K562 (cell line): Measurements from ENCODE around the gene TMEM92. TPM values are rescaled to one million over a fixed set of nuclear protein-coding genes. Genes with fewer than 3 reads are reported as not detected.

Source experiments
- ATAC-seq: fragments of 200-7000 bp; cut with Tn5 transposase; 3 replicates; pipeline ENCODE4 v1.9.1; 2020; ENCODE audit warnings: moderate library complexity
- BruUV-seq: library from RNA; stranded (reverse); fragments of 400-500 nt; replicated peaks from 2 replicates; lab custom pipeline; 2021; lab: Mats Ljungman, UMichigan
- CTCF ChIA-PET: fragments of 300-600 bp; formaldehyde crosslinking; extraction: SDS; loops from one replicate; lab custom pipeline; 2021; ENCODE audit warnings: low intra/inter-chr PET ratio; lab: Yijun Ruan, JAX
- POLR2A ChIA-PET: fragments of 300-600, 350-650 bp; sonication (Branson Sonifier 250); formaldehyde crosslinking; extraction: SDS; loops from one replicate; lab custom pipeline; 2021; ENCODE audit warnings: antibody characterized with exemption, inconsistent platforms; lab: Yijun Ruan, JAX
- DNase-seq, 4 experiments: peaks; one replicate each; pipeline versions ENCODE4 v3.0.0 to v3.0.0-alpha.2; 2011 to 2018; ENCODE audit warnings: low spot score in 3 of 4, mixed read lengths in 3 of 4; ENCODE audit errors: extremely low read depth in 1 of 4
- FAIRE-seq: peaks from 2 replicates; lab custom pipeline; 2011; peaks lifted over from hg19 to GRCh38; lab: Jason Lieb, UNC
- H2AFZ ChIP-seq: 2 replicates; pipeline ENCODE4 v1.6.0; 2011; ENCODE audit warnings: low read depth, low read length, control low read depth, inconsistent platforms
- H3K27ac ChIP-seq: fragments of 200-600 bp; 3 replicates; pipeline ENCODE4 v1.8.0; 2011; ENCODE audit warnings: low read depth, mild to moderate bottlenecking, control low read depth, inconsistent platforms, low read length, moderate library complexity, mixed read lengths; ENCODE audit errors: extremely low read depth
- H3K27me3 ChIP-seq, 2 experiments: fragments of 300-600 bp in 1 of 2; 2 replicates in 1 of 2; 3 replicates in 1 of 2; pipeline versions ENCODE4 v1.6.0 to v1.8.0; 2011; ENCODE audit warnings: inconsistent platforms in 2 of 2, low read length in 2 of 2, mild to moderate bottlenecking in 1 of 2, mixed read lengths in 1 of 2, moderate library complexity in 1 of 2; ENCODE audit not compliant: control insufficient read depth in 2 of 2, insufficient read depth in 2 of 2
- H3K36me3 ChIP-seq: fragments of 300-600 bp; 3 replicates; pipeline ENCODE4 v1.8.0; 2011; ENCODE audit warnings: mild to moderate bottlenecking, low read length, inconsistent platforms; ENCODE audit not compliant: control insufficient read depth, insufficient read depth
- H3K4me1 ChIP-seq, 2 experiments: fragments of 200-600 bp in 1 of 2; replicated peaks in 1 of 2; 2 replicates in 1 of 2; 3 replicates in 1 of 2; pipeline versions ENCODE4 v1.5.1 to v1.8.0; 2011; ENCODE audit warnings: inconsistent platforms in 2 of 2, low read length in 2 of 2, mild to moderate bottlenecking in 1 of 2, mixed read lengths in 1 of 2, moderate library complexity in 1 of 2; ENCODE audit not compliant: control insufficient read depth in 2 of 2, insufficient read depth in 2 of 2
- H3K4me2 ChIP-seq: 2 replicates; pipeline ENCODE4 v1.6.1; 2011; ENCODE audit warnings: low read length, control low read depth, inconsistent platforms, mixed read lengths; ENCODE audit not compliant: insufficient read depth
- H3K4me3 ChIP-seq: fragments of 200-600 bp; sonication (generic), shearing (Covaris generic); 2 replicates; pipeline ENCODE4 v1.5.1; 2016; ENCODE audit warnings: control low read depth, inconsistent platforms
- H3K79me2 ChIP-seq: fragments of 200-600 bp; 3 replicates; pipeline ENCODE4 v1.8.0; 2011; ENCODE audit warnings: low read length, inconsistent platforms; ENCODE audit not compliant: control insufficient read depth, insufficient read depth
- H3K9ac ChIP-seq, 2 experiments: 2 replicates each; pipeline versions ENCODE4 v1.6.0 to v1.6.1; 2011; ENCODE audit warnings: low read depth in 2 of 2, low read length in 2 of 2, control low read depth in 1 of 2, inconsistent platforms in 1 of 2, mild to moderate bottlenecking in 1 of 2, mixed read lengths in 1 of 2; ENCODE audit not compliant: insufficient read depth in 1 of 2
- H3K9me1 ChIP-seq: one replicate; pipeline ENCODE4 v1.6.0; 2011; ENCODE audit warnings: inconsistent platforms, mild to moderate bottlenecking, low read length, moderate library complexity; ENCODE audit not compliant: control insufficient read depth, insufficient read depth
- H3K9me3 ChIP-seq: replicated peaks from 2 replicates; pipeline ENCODE4 v1.5.1; 2011; ENCODE audit warnings: low read depth, low read length, inconsistent platforms; ENCODE audit not compliant: control insufficient read depth, insufficient read depth
- H4K20me1 ChIP-seq: replicated peaks from 2 replicates; pipeline ENCODE4 v1.6.1; 2011; ENCODE audit warnings: low read length, inconsistent platforms, mixed read lengths; ENCODE audit not compliant: control insufficient read depth, insufficient read depth
- ATF7 ChIP-seq: fragments of 450-650 bp; IDR thresholded peaks from 2 replicates; pipeline ENCODE4 v1.7.1; 2014; ENCODE audit warnings: mild to moderate bottlenecking, moderate library complexity
- HNRNPK ChIP-seq: fragments of 200-400 bp; formaldehyde crosslinking; IDR thresholded peaks from one replicate; pipeline ENCODE4 v1.6.1; 2018; ENCODE audit warnings: mild to moderate bottlenecking, low read depth, low read length; ENCODE audit not compliant: poor library complexity, severe bottlenecking
- NUFIP1 ChIP-seq: fragments of 450-650 bp; IDR thresholded peaks from 2 replicates; pipeline ENCODE4 v1.6.1; 2018; ENCODE audit not compliant: partially characterized antibody
- TAF15 ChIP-seq: fragments of 200-400 bp; formaldehyde crosslinking; IDR thresholded peaks from 2 replicates; pipeline ENCODE4 v1.6.1; 2017; ENCODE audit warnings: mild to moderate bottlenecking, low read depth, low read length, moderate library complexity
- ZBTB8A ChIP-seq: fragments of 450-650 bp; IDR thresholded peaks from 2 replicates; pipeline ENCODE4 v1.6.1; 2018; ENCODE audit warnings: mild to moderate bottlenecking, moderate library complexity; ENCODE audit not compliant: partially characterized antibody
- WGBS: fragments of 100-300 bp; shearing (Covaris generic); methylation state at CpG from one replicate; pipeline ENCODE4 v1.1.6; 2016; ENCODE audit warnings: low coverage, mixed read lengths; ENCODE audit not compliant: insufficient coverage; ENCODE audit errors: missing lambda C conversion rate; 5-methylcytosine and 5-hydroxymethylcytosine counted together
- in situ Hi-C: fragments of 300-500 bp; cut with MboI; formaldehyde crosslinking; loops from 4 replicates; pipeline ENCODE4 v1.15.0; 2018; ENCODE audit warnings: inconsistent platforms, mixed read lengths
- intact Hi-C: fragments of 100-400 bp; cut with micrococcal nuclease; formaldehyde crosslinking; loops from 2 replicates; pipeline ENCODE4 v1.14.2; 2022
- polyA plus RNA-seq, 8 experiments: library from polyadenylated mRNA; depleted of rRNA in 4 of 8; stranded (reverse) in 5 of 8; unstranded in 3 of 8; fragments of >200 nt; fragmentation: Nextera tagmentation in 2 of 8; fragmentation: Illumina TruSeq in 1 of 8; extraction: Ambion mirVana in 2 of 8; extraction: Trizol in 1 of 8; gene quantifications; 2 replicates each; pipeline versions ENCODE4 v1.2.1 to v1.2.3, GENCODE V29; 2011 to 2014; ENCODE audit warnings: inconsistent platforms in 1 of 8, missing spikeins in 1 of 8
- total RNA-seq, 7 experiments: library from RNA; depleted of rRNA in 6 of 7; stranded (reverse); fragments of >200 nt in 6 of 7; fragmentation: Illumina TruSeq in 2 of 7; extraction: Trizol in 2 of 7; gene quantifications; 2 replicates each; pipeline versions ENCODE4 v1.2.1 to v1.2.3, GENCODE V29; 2011 to 2021; ENCODE audit warnings: low replicate concordance in 1 of 7
- TF ChIP-seq, protein P1 (sequence below), 2 experiments: fragments of 450-650 bp in 1 of 2; sonication (generic) in 1 of 2; formaldehyde crosslinking in 1 of 2; IDR thresholded peaks in 1 of 2; conservative IDR thresholded peaks in 1 of 2; 2 replicates each; pipeline versions ENCODE4 v1.6.1 to v1.8.1; 2016 to 2023; ENCODE audit warnings: mild to moderate bottlenecking in 2 of 2, moderate library complexity in 2 of 2, inconsistent platforms in 1 of 2, missing genetic modification reagents in 1 of 2

Gene TMEM92
- total and polyA plus RNA-seq, 9 of the 15 experiments (the other 6 are each of a cell fraction or from before 2014, with no cell fraction given): 0.14 to 2.1 (median 0.40) TPM

DNA sequence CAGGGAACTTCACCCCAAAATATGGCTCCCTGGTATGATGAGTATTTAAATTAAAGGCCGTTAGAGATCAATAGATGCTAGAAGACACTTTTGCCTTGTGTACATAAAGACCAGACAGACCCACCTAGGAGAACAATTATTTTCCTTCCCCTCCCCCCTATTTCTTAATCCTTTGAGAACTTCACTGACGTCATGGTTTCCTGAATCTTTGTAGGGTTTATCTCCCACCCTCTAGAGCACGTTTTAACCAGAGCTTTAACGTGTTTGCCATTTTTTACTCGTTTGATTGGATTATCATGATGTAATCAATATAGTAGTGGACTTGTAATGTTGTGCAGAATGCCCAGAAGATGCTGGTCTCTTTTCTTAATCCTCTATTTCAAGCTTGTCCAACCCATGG, 48.8 kb downstream of the TMEM92 start:
- no peak overlapping the region for H3K4me3 ChIP-seq
- ChIA-PET POLR2A (interaction anchor here (0.6 to 2.1 kb wide), 3 partner anchors 13 to 54 kb away, joined by 3 to 5 read pairs (median 3); no protein-coding TSS in a partner anchor), CTCF (no interaction called here)
- WGBS: 5% methylated on average over 5 of the region's 5 CpGs
- no peaks in the 10 kb centered on the region; a peak in 2 of 5 replicates for H3K4me1 ChIP-seq
- no peaks in the 10 kb centered on the region for H3K36me3 ChIP-seq
- H4K20me1 ChIP-seq: no peaks in the 10 kb centered on the region
- BruUV-seq: no TSS peak
- H2AFZ ChIP-seq: peak overlapping the region; percentile 20; the same call in 1 of the 2 replicates
- DNase-seq: no peak
- H3K79me2 ChIP-seq: no peaks in the 10 kb centered on the region
- no peak overlapping the region for H3K27ac ChIP-seq
- TF ChIP-seq, protein P1, sequence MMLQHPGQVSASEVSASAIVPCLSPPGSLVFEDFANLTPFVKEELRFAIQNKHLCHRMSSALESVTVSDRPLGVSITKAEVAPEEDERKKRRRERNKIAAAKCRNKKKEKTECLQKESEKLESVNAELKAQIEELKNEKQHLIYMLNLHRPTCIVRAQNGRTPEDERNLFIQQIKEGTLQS (IDR thresholded peaks at IDR 0.05): peak; percentile 34; the same call in 1 of the 2 replicates
- TF ChIP-seq, protein P1 (CRISPR knock-in tag; conservative IDR thresholded peaks at IDR 0.05): no peak
- TF ChIP-seq HNRNPK (no peak), TAF15 (no peak), NUFIP1 (no peak), ZBTB8A (no peak), ATF7 (peak; percentile 63; the same call in 1 of the 2 replicates)
- peaks cover 5% of the 10 kb centered on the region in 2 experiments; a peak in 3 of 5 replicates for H3K27me3 ChIP-seq
- in situ Hi-C loops (no loop called here), intact Hi-C loops (no loop called here)
- no peak overlapping the region for H3K9ac ChIP-seq
- no peak overlapping the region for H3K4me2 ChIP-seq
- no peaks in the 10 kb centered on the region for H3K9me1 ChIP-seq
- H3K9me3 ChIP-seq: no peaks in the 10 kb centered on the region
- no peak for FAIRE-seq
- ATAC-seq: no peak
